Heart left ventricle (tissue), 16 donors: ENCODE data around the gene TCF4. TPM values are rescaled to one million over a fixed set of nuclear protein-coding genes. Genes with fewer than 3 reads are reported as not detected.
A peak's percentile ranks its signal among the peaks of the same experiment; 100 is the strongest.

Source experiments
- ATAC-seq, 4 donors: fragments of 200-7000 bp; cut with Tn5 transposase; one replicate each; pipeline ENCODE4 v1.9.1; 2020 to 2022; ENCODE audit warnings: moderate library complexity in 4 of 4, mild to moderate bottlenecking in 3 of 4, moderate number of reproducible peaks in 1 of 4
- DNase-seq, 5 donors: peaks; one replicate each; pipeline ENCODE4 v3.0.0-alpha.2; 2020
- H3K27ac ChIP-seq, 12 donors: fragments of 200-600 bp; sonication (generic) in 4 of 12; one replicate each; pipeline versions ENCODE4 v1.5.0 to v1.8.0; 2016 to 2022; ENCODE audit warnings: mild to moderate bottlenecking in 2 of 12
- H3K27me3 ChIP-seq, 9 donors: fragments of 200-600 bp; sonication (generic) in 2 of 9; one replicate each; pipeline versions ENCODE4 v1.5.1 to v1.8.0; 2016 to 2022; ENCODE audit warnings: mild to moderate bottlenecking in 3 of 9
- H3K36me3 ChIP-seq, 9 donors: fragments of 200-600 bp; sonication (generic) in 2 of 9; one replicate each; pipeline versions ENCODE4 v1.5.0 to v1.8.0; 2018 to 2022; ENCODE audit warnings: mild to moderate bottlenecking in 2 of 9
- H3K4me1 ChIP-seq, 12 donors: fragments of 200-600 bp; sonication (generic) in 4 of 12; one replicate each; pipeline versions ENCODE4 v1.5.0 to v1.8.0; 2016 to 2022; ENCODE audit warnings: mild to moderate bottlenecking in 3 of 12
- H3K4me3 ChIP-seq, 12 donors: fragments of 200-600 bp; sonication (generic) in 4 of 12; one replicate each; pipeline versions ENCODE4 v1.5.0 to v1.8.0; 2017 to 2022; ENCODE audit warnings: mild to moderate bottlenecking in 9 of 12, moderate library complexity in 4 of 12
- H3K9me3 ChIP-seq, 12 donors: fragments of 200-600 bp; sonication (generic) in 4 of 12; one replicate each; pipeline versions ENCODE4 v1.5.0 to v1.8.0; 2016 to 2022; ENCODE audit warnings: mild to moderate bottlenecking in 1 of 12
- POLR2A ChIP-seq, 2 donors: fragments of 450-650 bp; IDR thresholded peaks; one replicate each; pipeline ENCODE4 v1.6.1; 2017; ENCODE audit warnings: antibody characterized with exemption in 2 of 2, mild to moderate bottlenecking in 2 of 2, moderate library complexity in 2 of 2
- WGBS, 4 donors: extraction: QIAGEN DNeasy Blood & Tissue Kit in 2 of 4; methylation state at CpG; one replicate each; pipeline versions ENCODE4 v1.1.5 to v1.1.7; 2013 to 2018; 5-methylcytosine and 5-hydroxymethylcytosine counted together
- intact Hi-C, 10 donors: fragments of 100-400 bp; cut with DNase I; formaldehyde crosslinking; loops; one replicate each; pipeline versions ENCODE4 v1.11.1 to v1.14.2; 2022
- polyA plus RNA-seq, 2 donors: library from polyadenylated mRNA; stranded (reverse); fragments of 200-250 nt; gene quantifications; one replicate each; pipeline ENCODE4 v1.2.3, GENCODE V29; 2013
- total RNA-seq, 9 donors: library from RNA; depleted of rRNA in 2 of 9; stranded (reverse); fragments of >200 nt in 2 of 9; fragmentation: NEBNext Ultra II Directional in 3 of 9; extraction: Animal tissue kit (Norgen Biotek cat#: 25700) in 3 of 9; gene quantifications; one replicate each; pipeline versions ENCODE4 v1.1.0 to v1.2.4, GENCODE V29; 2016 to 2023
- TF ChIP-seq, protein P1 (sequence below), 12 donors: fragments of 200-600 bp; sonication (generic) in 4 of 12; IDR thresholded peaks; one replicate each; pipeline versions ENCODE4 v1.5.0 to v1.8.0; 2018 to 2022; ENCODE audit warnings: antibody characterized with exemption in 12 of 12, mild to moderate bottlenecking in 5 of 12
- donor health status: ischemic (EF 13 %, LVEDD 7.1; RV severe dilation, severe dysfunction).
- donor health status: healthy with polysubstance abuse.
- donor health status: DM: no; HTN: yes; CAD: no.
- donor health status: DM: no; HTN: no; CAD: no.
- donor health status: ischemic (EF 25% LVEDD 6.9; RV normal size, moderate dysfunction).
- donor health status: ischemic (EF 25% LVEDD 5.7; RV mildly dilated, moderate dysfunction).
- donor health status: healthy.
- donor health status: DM: yes; HTN: yes; CAD: no.
- donor health status: ischemic (EF 35%, LVEDD 5.7; RV mildly dilated, moderate dysfunction).
- donor health status: nonischemic (EF 11% LVEDD 7.7; RV severe dilation, severe dysfunction).
- donor health status: DM: yes; HTN: yes; CAD: no.
- donor health status: PGD.
- donor health status: ischemic (EF 29% LVEDD 5.4; RV normal size, mild dysfunction).
- donor health status: nonischemic (EF 23%, LVEDD 6.1; RV moderate dilation, normal function).

The TCF4 gene
- total and polyA plus RNA-seq, 11 donors: 12.8 to 119 (median 71.5) TPM

DNA sequence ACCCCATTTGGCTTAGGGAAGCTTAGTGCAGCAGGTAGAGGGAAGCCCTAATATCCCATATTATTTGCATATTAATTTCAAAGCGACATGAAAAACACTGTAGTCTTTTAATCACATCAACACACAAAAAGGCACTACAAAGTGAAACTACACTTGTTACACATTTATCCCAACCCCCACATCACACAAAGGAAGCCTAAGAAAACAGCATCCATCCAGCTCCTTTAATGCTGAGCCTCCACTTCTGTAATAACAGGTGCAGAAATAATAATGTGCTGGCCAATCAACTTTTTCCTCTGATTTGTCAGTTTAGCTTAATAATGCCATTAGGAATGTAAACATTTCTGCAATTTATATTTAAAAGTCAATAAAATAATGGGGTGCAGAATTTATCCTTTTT lies 274.0 kb downstream of the TCF4 start:
- 55 to 70% (median 62%) methylated on average over 1 of the region's 1 CpG for WGBS, 4 donors
- H3K27me3 ChIP-seq: no peaks in the 10 kb centered on the region
- H3K36me3 ChIP-seq: peaks cover 0 to 6% (median 0%) of the 10 kb centered on the region in 9 donors
- H3K27ac ChIP-seq: peak overlapping the region in 1 of 12 donors; percentile 16
- TF ChIP-seq, protein P1, sequence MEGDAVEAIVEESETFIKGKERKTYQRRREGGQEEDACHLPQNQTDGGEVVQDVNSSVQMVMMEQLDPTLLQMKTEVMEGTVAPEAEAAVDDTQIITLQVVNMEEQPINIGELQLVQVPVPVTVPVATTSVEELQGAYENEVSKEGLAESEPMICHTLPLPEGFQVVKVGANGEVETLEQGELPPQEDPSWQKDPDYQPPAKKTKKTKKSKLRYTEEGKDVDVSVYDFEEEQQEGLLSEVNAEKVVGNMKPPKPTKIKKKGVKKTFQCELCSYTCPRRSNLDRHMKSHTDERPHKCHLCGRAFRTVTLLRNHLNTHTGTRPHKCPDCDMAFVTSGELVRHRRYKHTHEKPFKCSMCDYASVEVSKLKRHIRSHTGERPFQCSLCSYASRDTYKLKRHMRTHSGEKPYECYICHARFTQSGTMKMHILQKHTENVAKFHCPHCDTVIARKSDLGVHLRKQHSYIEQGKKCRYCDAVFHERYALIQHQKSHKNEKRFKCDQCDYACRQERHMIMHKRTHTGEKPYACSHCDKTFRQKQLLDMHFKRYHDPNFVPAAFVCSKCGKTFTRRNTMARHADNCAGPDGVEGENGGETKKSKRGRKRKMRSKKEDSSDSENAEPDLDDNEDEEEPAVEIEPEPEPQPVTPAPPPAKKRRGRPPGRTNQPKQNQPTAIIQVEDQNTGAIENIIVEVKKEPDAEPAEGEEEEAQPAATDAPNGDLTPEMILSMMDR (IDR thresholded peaks at IDR 0.05): no peak
- no peak for TF ChIP-seq POLR2A (IDR thresholded peaks at IDR 0.05)
- DNase-seq (no peak), ATAC-seq (no peak)
- H3K4me3 ChIP-seq: peak overlapping the region in 2 of 12 donors; percentile 2 to 4
- H3K4me1 ChIP-seq: peaks cover 0 to 95% (median 69%) of the 10 kb centered on the region in 12 donors
- no peaks in the 10 kb centered on the region for H3K9me3 ChIP-seq
- intact Hi-C loops: loop anchor here in 2 of 10 donors (10.0 kb wide), 2 partner anchors 49 to 219 kb away; no protein-coding TSS in a partner anchor

DNA sequence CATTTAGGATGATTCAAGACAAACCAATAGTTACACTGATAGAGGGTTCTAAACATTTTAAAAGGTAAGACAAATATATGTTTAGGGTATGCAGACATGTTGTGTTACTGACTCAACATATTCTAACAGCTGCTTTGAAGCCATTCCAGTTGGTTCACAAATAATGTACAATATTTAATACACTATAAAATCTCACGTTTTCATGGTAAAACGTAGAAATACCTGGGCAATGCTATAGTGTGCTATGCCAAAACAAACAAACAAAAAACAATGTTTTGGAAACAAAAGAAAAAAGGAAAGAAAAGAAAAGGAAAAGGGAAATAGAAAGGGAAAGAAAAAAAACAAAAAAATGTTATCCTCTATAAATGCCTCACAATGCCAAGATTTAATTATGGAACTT lies 277.1 kb downstream of the TCF4 start:
- no peak for ATAC-seq
- TF ChIP-seq, protein P1 (IDR thresholded peaks at IDR 0.05): no peak
- no peak for TF ChIP-seq POLR2A (IDR thresholded peaks at IDR 0.05)
- H3K9me3 ChIP-seq: no peaks in the 10 kb centered on the region
- no peaks in the 10 kb centered on the region for H3K27me3 ChIP-seq
- 50 to 62% (median 55%) methylated on average over 2 of the region's 2 CpGs for WGBS, 4 donors
- H3K4me1 ChIP-seq: peaks cover 0 to 100% (median 72%) of the 10 kb centered on the region in 12 donors
- no peak for DNase-seq
- H3K36me3 ChIP-seq: peaks cover 0 to 6% (median 0%) of the 10 kb centered on the region in 9 donors
- intact Hi-C loops: loop anchor here in 2 of 10 donors (10.0 kb wide), 2 partner anchors 46 to 216 kb away; no protein-coding TSS in a partner anchor
- peak overlapping the region in 1 of 12 donors; percentile 10 for H3K27ac ChIP-seq
- no peak overlapping the region for H3K4me3 ChIP-seq

DNA sequence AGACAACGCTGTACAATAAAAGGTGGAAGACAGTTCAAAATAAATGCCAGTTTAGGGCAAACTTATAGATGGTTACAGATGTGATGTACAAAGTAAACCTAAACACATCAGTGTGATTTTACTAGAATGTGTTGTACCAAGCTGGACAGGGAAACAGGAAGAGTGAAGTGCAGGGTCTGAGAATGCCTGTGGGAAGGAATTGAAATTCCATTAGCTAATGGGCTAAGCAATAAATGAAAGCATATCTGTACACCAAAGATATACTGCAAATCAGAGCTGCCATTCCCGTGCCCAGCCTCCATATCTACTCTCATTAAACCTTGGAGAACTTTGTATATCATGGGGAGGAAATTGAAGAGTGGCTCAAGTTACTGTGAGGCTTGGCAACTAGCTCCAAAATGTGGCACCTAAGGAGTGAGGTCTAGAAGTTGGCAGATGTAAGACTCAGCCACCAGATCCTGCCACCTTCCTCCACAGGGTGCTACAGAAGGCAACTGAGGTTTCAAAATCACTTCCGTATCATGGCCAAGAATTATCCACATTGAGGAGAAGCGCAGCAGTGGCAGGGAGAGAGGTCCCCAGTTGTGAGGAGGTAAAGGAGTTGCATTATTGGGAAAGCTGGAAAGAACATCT lies 277.8 kb downstream of the TCF4 start:
- Histone ChIP-seq H3K36me3 (peaks cover 0 to 6% (median 0%) of the 10 kb centered on the region in 9 donors), H3K4me3 (no peak overlapping the region), H3K4me1 (peaks cover 0 to 97% (median 66%) of the 10 kb centered on the region in 12 donors), H3K27me3 (no peaks in the 10 kb centered on the region), H3K27ac (peak overlapping the region in 1 of 12 donors; percentile 10), H3K9me3 (no peaks in the 10 kb centered on the region)
- TF ChIP-seq POLR2A (IDR thresholded peaks at IDR 0.05): no peak
- TF ChIP-seq, protein P1 (IDR thresholded peaks at IDR 0.05): no peak
- WGBS, 4 donors: 67 to 77% (median 72%) methylated on average over 4 of the region's 4 CpGs
- DNase-seq (no peak), ATAC-seq (no peak)
- intact Hi-C loops: loop anchor here in 2 of 10 donors (10.0 kb wide), 2 partner anchors 45 to 215 kb away; no protein-coding TSS in a partner anchor

DNA sequence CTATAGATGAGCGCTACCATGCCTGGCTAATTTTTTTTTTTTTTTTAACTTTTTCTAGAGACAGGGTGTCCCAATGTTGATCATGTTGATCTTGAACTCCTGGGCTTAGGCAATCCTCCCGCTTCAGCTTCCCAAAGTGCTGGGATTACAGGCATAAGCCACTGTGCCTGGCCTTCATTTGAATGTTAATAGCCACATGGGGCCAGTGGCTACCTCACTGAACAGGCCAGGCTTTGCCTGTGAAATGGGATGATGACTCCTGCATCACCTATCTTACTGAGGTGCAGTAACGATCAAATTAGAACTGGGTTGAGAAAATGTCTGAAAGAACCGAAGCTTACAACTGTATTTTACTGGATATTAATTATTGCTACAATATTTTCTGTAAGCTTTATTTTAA lies 278.7 kb downstream of the TCF4 start:
- WGBS, 4 donors: 91 to 98% (median 94%) methylated on average over 4 of the region's 4 CpGs
- peaks cover 0 to 97% (median 62%) of the 10 kb centered on the region in 12 donors for H3K4me1 ChIP-seq
- intact Hi-C loops: no loop called here
- no peak for TF ChIP-seq POLR2A (IDR thresholded peaks at IDR 0.05)
- TF ChIP-seq, protein P1 (IDR thresholded peaks at IDR 0.05): no peak
- peak overlapping the region in 1 of 12 donors; percentile 30 for H3K27ac ChIP-seq
- no peak for DNase-seq
- no peak overlapping the region for H3K4me3 ChIP-seq
- no peaks in the 10 kb centered on the region for H3K9me3 ChIP-seq
- H3K27me3 ChIP-seq: no peaks in the 10 kb centered on the region
- ATAC-seq: no peak
- H3K36me3 ChIP-seq: peaks cover 0 to 6% (median 0%) of the 10 kb centered on the region in 9 donors
